Neural progenitor cell (in vitro differentiated cells): ENCODE data around the gene CCNO. TPM values are rescaled to one million over a fixed set of nuclear protein-coding genes. Genes with fewer than 3 reads are reported as not detected.

Experiments
- DNase-seq: peaks from one replicate; pipeline ENCODE4 v3.0.0-alpha.2; 2016; ENCODE audit warnings: low spot score
- H2AFZ ChIP-seq: fragments of 200-600 bp; sonication (generic); replicated peaks from 2 replicates; pipeline ENCODE4 v1.6.1; 2016; ENCODE audit warnings: antibody characterized with exemption
- H3F3A ChIP-seq: fragments of 200-600 bp; sonication (generic); 2 replicates; pipeline ENCODE4 v1.6.1; 2016; ENCODE audit warnings: antibody characterized with exemption, low read depth
- H3K27ac ChIP-seq: fragments of 200-600 bp; sonication (generic); 2 replicates; pipeline ENCODE4 v1.5.1; 2016; ENCODE audit warnings: mild to moderate bottlenecking
- H3K27me3 ChIP-seq: fragments of 200-600 bp; sonication (generic); 2 replicates; pipeline ENCODE4 v1.6.1; 2016; ENCODE audit warnings: mild to moderate bottlenecking, moderate library complexity
- H3K36me3 ChIP-seq: fragments of 200-600 bp; sonication (generic); 2 replicates; pipeline ENCODE4 v1.5.1; 2016
- H3K4me1 ChIP-seq: fragments of 200-600 bp; sonication (generic); 2 replicates; pipeline ENCODE4 v1.6.1; 2016; ENCODE audit warnings: mixed run types
- H3K4me2 ChIP-seq: fragments of 200-600 bp; sonication (generic); 2 replicates; pipeline ENCODE4 v1.6.1; 2016
- H3K4me3 ChIP-seq: fragments of 200-600 bp; sonication (generic); 2 replicates; pipeline ENCODE4 v1.5.1; 2016
- H3K79me2 ChIP-seq: fragments of 200-600 bp; sonication (generic); 2 replicates; pipeline ENCODE4 v1.6.1; 2016; ENCODE audit warnings: low read depth
- H3K9ac ChIP-seq: fragments of 200-600 bp; sonication (generic); 2 replicates; pipeline ENCODE4 v1.6.1; 2016
- H3K9me3 ChIP-seq: fragments of 200-600 bp; sonication (generic); 2 replicates; pipeline ENCODE4 v1.5.1; 2016; ENCODE audit warnings: low read depth
- H4K20me1 ChIP-seq: fragments of 200-600 bp; sonication (generic); 2 replicates; pipeline ENCODE4 v1.6.1; 2016; ENCODE audit warnings: low read depth
- H3K27ac Mint-ChIP-seq: 3 replicates; pipeline ENCODE4 v1.8.0; 2021; ENCODE audit warnings: mixed read lengths
- H3K27me3 Mint-ChIP-seq: 2 replicates; pipeline ENCODE4 v1.8.0; 2022; ENCODE audit warnings: low read depth, mild to moderate bottlenecking, inconsistent platforms, moderate library complexity, mixed read lengths; ENCODE audit not compliant: insufficient read depth
- H3K36me3 Mint-ChIP-seq: 3 replicates; pipeline ENCODE4 v1.8.0; 2021; ENCODE audit warnings: mixed read lengths
- H3K4me1 Mint-ChIP-seq: 3 replicates; pipeline ENCODE4 v1.8.0; 2021; ENCODE audit warnings: mixed read lengths
- H3K4me3 Mint-ChIP-seq: 3 replicates; pipeline ENCODE4 v1.8.0; 2021; ENCODE audit warnings: mild to moderate bottlenecking, moderate library complexity, mixed read lengths
- H3K9me3 Mint-ChIP-seq: 3 replicates; pipeline ENCODE4 v1.8.0; 2020; ENCODE audit warnings: mixed read lengths
- EZH2 ChIP-seq: fragments of 200-600 bp; sonication (generic); IDR thresholded peaks from 2 replicates; pipeline ENCODE4 v1.6.1; 2017; ENCODE audit warnings: antibody characterized with exemption, mild to moderate bottlenecking, moderate library complexity
- EZH2phosphoT487 ChIP-seq: fragments of 200-600 bp; sonication (generic); IDR thresholded peaks from 2 replicates; pipeline ENCODE4 v1.6.1; 2017; ENCODE audit warnings: antibody characterized with exemption
- total RNA-seq: library from RNA; depleted of rRNA; stranded (reverse); fragments of >200 nt; gene quantifications from 2 replicates; pipeline ENCODE4 v1.2.3, GENCODE V29; 2015; ENCODE audit warnings: low replicate concordance
- TF ChIP-seq, protein P1 (sequence below): fragments of 200-600 bp; sonication (generic); IDR thresholded peaks from 2 replicates; pipeline ENCODE4 v1.5.1; 2017; ENCODE audit warnings: antibody characterized with exemption, mild to moderate bottlenecking

Gene CCNO
- total RNA-seq, 1 donor from 2014 or later: not detected

DNA sequence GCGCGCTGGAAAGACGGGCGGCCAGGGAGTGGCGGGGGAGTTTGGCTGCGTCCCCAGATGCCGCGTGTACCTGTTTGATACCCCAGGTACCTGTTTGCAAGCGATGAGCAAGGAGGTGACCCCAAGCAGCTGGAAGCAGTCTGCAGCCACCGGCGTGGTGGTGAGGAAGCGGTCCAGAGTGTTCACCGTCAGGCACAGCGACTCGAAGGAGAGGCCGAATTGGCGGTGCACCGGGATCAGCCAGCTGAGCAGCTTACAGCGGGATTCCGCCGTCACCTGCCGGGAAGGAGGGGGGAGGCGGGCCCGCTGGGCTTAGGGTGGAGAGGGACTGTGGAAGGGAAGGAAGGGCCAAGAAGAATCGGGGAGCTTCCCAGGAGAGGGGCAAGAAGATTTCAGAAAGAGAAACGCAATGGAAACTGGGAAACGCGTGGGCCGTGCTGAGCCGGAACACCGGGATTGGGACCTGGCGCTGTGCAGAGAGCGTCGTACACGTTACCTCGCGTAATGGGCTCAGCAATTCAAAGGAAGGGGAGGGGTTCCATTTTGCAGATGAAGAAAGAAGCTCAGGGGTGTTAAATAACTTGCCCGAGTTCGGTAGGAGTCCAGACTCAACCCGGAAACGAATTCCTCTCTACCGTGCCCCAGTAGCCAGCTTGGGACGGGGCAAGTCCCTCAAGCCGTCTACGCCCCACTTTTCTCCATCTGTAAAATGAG lies 980 bp downstream of the CCNO start:
- H3K4me2 ChIP-seq: peak overlapping the region; percentile 87
- H4K20me1 ChIP-seq: peaks cover 49% of the 10 kb centered on the region
- no peaks in the 10 kb centered on the region for H3K9me3 ChIP-seq
- peak overlapping the region; percentile 58 for H3K4me3 ChIP-seq
- H2AFZ ChIP-seq: peak overlapping the region; percentile 88
- no peak overlapping the region for H3K9ac ChIP-seq
- peaks cover 37% of the 10 kb centered on the region for H3K4me1 Mint-ChIP-seq
- H3K79me2 ChIP-seq: no peaks in the 10 kb centered on the region
- peaks cover 66% of the 10 kb centered on the region for H3K27me3 Mint-ChIP-seq
- peak overlapping the region; percentile 93 for H3K4me3 Mint-ChIP-seq
- H3K27ac Mint-ChIP-seq: no peak overlapping the region
- peak; percentile 95 for TF ChIP-seq EZH2phosphoT487
- TF ChIP-seq, protein P1, sequence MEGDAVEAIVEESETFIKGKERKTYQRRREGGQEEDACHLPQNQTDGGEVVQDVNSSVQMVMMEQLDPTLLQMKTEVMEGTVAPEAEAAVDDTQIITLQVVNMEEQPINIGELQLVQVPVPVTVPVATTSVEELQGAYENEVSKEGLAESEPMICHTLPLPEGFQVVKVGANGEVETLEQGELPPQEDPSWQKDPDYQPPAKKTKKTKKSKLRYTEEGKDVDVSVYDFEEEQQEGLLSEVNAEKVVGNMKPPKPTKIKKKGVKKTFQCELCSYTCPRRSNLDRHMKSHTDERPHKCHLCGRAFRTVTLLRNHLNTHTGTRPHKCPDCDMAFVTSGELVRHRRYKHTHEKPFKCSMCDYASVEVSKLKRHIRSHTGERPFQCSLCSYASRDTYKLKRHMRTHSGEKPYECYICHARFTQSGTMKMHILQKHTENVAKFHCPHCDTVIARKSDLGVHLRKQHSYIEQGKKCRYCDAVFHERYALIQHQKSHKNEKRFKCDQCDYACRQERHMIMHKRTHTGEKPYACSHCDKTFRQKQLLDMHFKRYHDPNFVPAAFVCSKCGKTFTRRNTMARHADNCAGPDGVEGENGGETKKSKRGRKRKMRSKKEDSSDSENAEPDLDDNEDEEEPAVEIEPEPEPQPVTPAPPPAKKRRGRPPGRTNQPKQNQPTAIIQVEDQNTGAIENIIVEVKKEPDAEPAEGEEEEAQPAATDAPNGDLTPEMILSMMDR: no peak
- TF ChIP-seq EZH2: peak; percentile 89
- H3K4me1 ChIP-seq: peaks cover 24% of the 10 kb centered on the region
- no peaks in the 10 kb centered on the region for H3K36me3 ChIP-seq
- DNase-seq: peak; percentile 75
- no peak overlapping the region for H3K27ac ChIP-seq
- no peaks in the 10 kb centered on the region for H3K36me3 Mint-ChIP-seq
- peaks cover 100% of the 10 kb centered on the region for H3K27me3 ChIP-seq
- H3F3A ChIP-seq: peaks cover 42% of the 10 kb centered on the region
- no peaks in the 10 kb centered on the region for H3K9me3 Mint-ChIP-seq

DNA sequence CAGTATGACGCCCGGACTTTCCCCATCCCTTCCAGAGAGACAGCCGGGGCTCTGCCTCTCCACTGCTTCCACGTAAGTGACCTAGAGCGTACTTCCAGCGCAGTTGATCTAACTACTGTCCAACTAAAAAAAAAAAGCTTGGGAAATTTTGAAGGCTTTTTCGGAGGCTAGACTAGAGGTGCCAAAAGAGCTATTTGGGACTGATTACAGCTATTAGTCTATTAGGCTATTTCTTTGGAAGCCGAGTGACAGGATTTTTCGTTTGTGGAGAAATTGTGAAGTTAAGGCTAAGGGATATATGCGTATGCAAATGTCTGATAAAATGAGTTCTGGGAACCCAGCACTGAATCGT lies 1.5 kb downstream of the CCNO start:
- no peak overlapping the region for H3K27ac Mint-ChIP-seq
- Histone ChIP-seq H3F3A (peaks cover 43% of the 10 kb centered on the region), H3K9ac (no peak overlapping the region), H3K4me3 (peak overlapping the region; percentile 58), H4K20me1 (peaks cover 51% of the 10 kb centered on the region), H3K27ac (no peak overlapping the region), H3K36me3 (no peaks in the 10 kb centered on the region), H3K4me1 (peaks cover 25% of the 10 kb centered on the region), H3K79me2 (no peaks in the 10 kb centered on the region), H2AFZ (no peak overlapping the region), H3K4me2 (peak overlapping the region; percentile 87), H3K27me3 (peaks cover 100% of the 10 kb centered on the region), H3K9me3 (no peaks in the 10 kb centered on the region)
- H3K4me1 Mint-ChIP-seq: peaks cover 37% of the 10 kb centered on the region
- no peaks in the 10 kb centered on the region for H3K36me3 Mint-ChIP-seq
- no peaks in the 10 kb centered on the region for H3K9me3 Mint-ChIP-seq
- DNase-seq: no peak
- TF ChIP-seq EZH2phosphoT487 (peak; percentile 96), EZH2 (peak; percentile 99)
- TF ChIP-seq, protein P1: no peak
- H3K27me3 Mint-ChIP-seq: peaks cover 64% of the 10 kb centered on the region
- H3K4me3 Mint-ChIP-seq: peak overlapping the region; percentile 93

DNA sequence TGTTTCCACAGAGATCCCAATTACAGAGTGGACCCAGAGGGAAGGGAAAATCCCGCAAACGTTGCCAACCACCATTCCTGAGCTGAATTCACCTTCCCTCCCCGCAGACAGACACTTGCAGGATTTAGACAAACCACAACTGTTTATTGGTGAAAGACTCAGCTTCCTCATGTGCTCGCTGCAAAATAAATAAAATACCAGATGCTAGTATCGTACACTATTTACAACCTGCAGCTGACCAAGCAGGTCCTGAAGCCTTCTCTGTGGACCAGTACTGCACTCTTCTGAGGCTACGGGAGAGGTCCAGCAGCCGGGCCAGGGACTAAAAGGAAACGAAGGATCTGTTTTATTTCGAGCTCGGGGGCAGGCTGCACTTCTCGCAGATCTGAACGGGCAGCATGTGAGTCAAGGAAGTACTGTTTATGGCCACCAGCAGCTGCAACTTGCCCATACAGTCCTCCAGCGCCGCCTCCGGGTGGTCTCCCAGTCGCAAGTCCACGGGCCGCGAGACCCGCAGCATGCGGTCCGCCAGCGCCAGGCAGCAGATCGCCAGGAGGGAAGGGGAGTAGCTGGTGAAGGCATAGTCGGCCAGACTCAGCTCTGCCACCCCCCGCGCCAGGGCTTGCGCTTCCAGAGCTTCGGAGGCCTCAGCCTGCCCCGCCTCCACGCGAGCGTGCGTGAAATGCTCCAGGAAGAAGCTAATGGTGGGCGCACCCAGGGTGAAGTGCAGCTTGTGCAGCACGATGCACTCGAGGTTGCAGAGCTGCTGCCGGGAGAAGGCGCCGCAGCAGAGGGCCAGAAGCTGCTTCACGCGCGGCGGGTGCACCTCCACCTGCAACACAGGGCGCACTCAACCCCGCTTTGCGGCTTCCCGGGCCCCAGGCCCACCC lies 2.1 kb downstream of the CCNO start:
- Histone ChIP-seq H3F3A (peaks cover 43% of the 10 kb centered on the region), H3K4me2 (peak overlapping the region; percentile 87), H3K9me3 (no peaks in the 10 kb centered on the region), H3K79me2 (no peaks in the 10 kb centered on the region), H3K27me3 (peaks cover 100% of the 10 kb centered on the region), H4K20me1 (peaks cover 57% of the 10 kb centered on the region), H3K36me3 (no peaks in the 10 kb centered on the region), H3K27ac (no peak overlapping the region), H3K4me3 (peak overlapping the region; percentile 58), H2AFZ (no peak overlapping the region), H3K4me1 (peaks cover 25% of the 10 kb centered on the region), H3K9ac (no peak overlapping the region)
- peak; percentile 52 for DNase-seq
- Mint-ChIP-seq H3K27me3 (peaks cover 61% of the 10 kb centered on the region), H3K4me1 (peaks cover 38% of the 10 kb centered on the region), H3K27ac (no peak overlapping the region), H3K36me3 (no peaks in the 10 kb centered on the region), H3K4me3 (peak overlapping the region; percentile 93), H3K9me3 (no peaks in the 10 kb centered on the region)
- no peak for TF ChIP-seq EZH2phosphoT487
- TF ChIP-seq, protein P1: no peak
